HCT116 (cell line): Measurements from ENCODE around the gene TMEM232. TPM values are rescaled to one million over a fixed set of nuclear protein-coding genes. Genes with fewer than 3 reads are reported as not detected.

Experiments used
- ATAC-seq: fragments of 200-7000 bp; cut with Tn5 transposase; 2 replicates; pipeline ENCODE4 v1.9.1; 2020; ENCODE audit warnings: mild to moderate bottlenecking, moderate library complexity
- BruUV-seq: library from RNA; stranded (reverse); fragments of 400-500 nt; replicated peaks from 2 replicates; lab custom pipeline; 2021; lab: Mats Ljungman, UMichigan
- CTCF ChIA-PET: fragments of 300-600 bp; sonication (Branson Sonifier 250); formaldehyde crosslinking; loops from one replicate; lab custom pipeline; 2021; ENCODE audit warnings: antibody characterized with exemption; lab: Charles Lee
- POLR2A ChIA-PET: fragments of 300-600, 350-600 bp; sonication (Branson Sonifier 250); formaldehyde crosslinking; loops from one replicate; lab custom pipeline; 2021; ENCODE audit warnings: antibody characterized with exemption; lab: Charles Lee
- RAD21 ChIA-PET, 2 experiments: fragments of 300-600 bp; sonication (Branson Sonifier 250); formaldehyde crosslinking; loops; one replicate each; lab custom pipeline; 2023; ENCODE audit warnings: low total read pairs in 2 of 2; ENCODE audit not compliant: uncharacterized antibody in 2 of 2, unreplicated experiment in 2 of 2, low non-redundant PET in 1 of 2; lab: Charles Lee
- DNase-seq: peaks from one replicate; pipeline ENCODE4 v3.0.0-alpha.2; 2010; ENCODE audit warnings: low read depth, low spot score
- H2AFZ ChIP-seq: fragments of 200-600 bp; shearing (Covaris generic), sonication (generic); 2 replicates; pipeline ENCODE4 v1.6.1; 2017; ENCODE audit warnings: low read depth, mixed run types, mixed read lengths, antibody characterized with exemption, low read length; ENCODE audit not compliant: poor library complexity, severe bottlenecking
- H3K27ac ChIP-seq: 2 replicates; pipeline ENCODE4 v1.5.1; 2012; ENCODE audit warnings: low read depth, low read length
- H3K27me3 ChIP-seq: fragments of 200-600 bp; sonication (generic); 2 replicates; pipeline ENCODE4 v1.6.1; 2016; ENCODE audit warnings: mixed run types, low read length, mixed read lengths; ENCODE audit not compliant: insufficient read depth
- H3K36me3 ChIP-seq, 2 experiments: fragments of 200-500 bp in 1 of 2; fragments of 200-600 bp in 1 of 2; sonication (Bioruptor generic) in 1 of 2; sonication (generic) in 1 of 2; 2 replicates each; pipeline versions ENCODE4 v1.5.1 to v1.6.1; 2014 to 2016; ENCODE audit warnings: low read length in 2 of 2, inconsistent platforms in 1 of 2, mixed read lengths in 1 of 2, mixed run types in 1 of 2; ENCODE audit not compliant: insufficient read depth in 2 of 2, control insufficient read depth in 1 of 2
- H3K4me1 ChIP-seq, 2 experiments: fragments of 200-600 bp in 1 of 2; sonication (generic) in 1 of 2; 2 replicates each; pipeline versions ENCODE4 v1.5.1 to v1.6.1; 2012 to 2017; ENCODE audit warnings: low read length in 2 of 2, inconsistent platforms in 1 of 2, mild to moderate bottlenecking in 1 of 2, mixed read lengths in 1 of 2, mixed run types in 1 of 2, moderate library complexity in 1 of 2; ENCODE audit not compliant: insufficient read depth in 2 of 2, control insufficient read depth in 1 of 2
- H3K4me2 ChIP-seq: fragments of 200-600 bp; sonication (generic); 2 replicates; pipeline ENCODE4 v1.6.1; 2017; ENCODE audit warnings: mixed run types, low read length, mixed read lengths
- H3K4me3 ChIP-seq, 2 experiments: fragments of 200-600 bp in 1 of 2; sonication (generic) in 1 of 2; replicated peaks in 1 of 2; 2 replicates each; pipeline ENCODE4 v1.5.1; 2011 to 2016; ENCODE audit warnings: low read length in 2 of 2, control low read depth in 1 of 2, low read depth in 1 of 2, mild to moderate bottlenecking in 1 of 2, mixed read lengths in 1 of 2, mixed run types in 1 of 2
- H3K79me2 ChIP-seq: fragments of 200-600 bp; sonication (generic); 2 replicates; pipeline ENCODE4 v1.6.1; 2017; ENCODE audit warnings: mild to moderate bottlenecking, mixed run types, low read length, moderate library complexity, mixed read lengths; ENCODE audit not compliant: insufficient read depth
- H3K9ac ChIP-seq: fragments of 200-600 bp; sonication (generic); 2 replicates; pipeline ENCODE4 v1.6.1; 2016; ENCODE audit warnings: low read length, mixed read lengths
- H3K9me2 ChIP-seq: fragments of 200-600 bp; sonication (generic), shearing (Covaris generic); 2 replicates; pipeline ENCODE4 v1.6.1; 2017; ENCODE audit warnings: mixed run types, mild to moderate bottlenecking, moderate library complexity; ENCODE audit not compliant: insufficient read depth
- H3K9me3 ChIP-seq, 2 experiments: fragments of 200-500 bp in 1 of 2; fragments of 200-600 bp in 1 of 2; sonication (Bioruptor generic) in 1 of 2; sonication (generic) in 1 of 2; 2 replicates each; pipeline ENCODE4 v1.6.1; 2014 to 2017; ENCODE audit warnings: low read length in 2 of 2, mixed read lengths in 2 of 2, inconsistent platforms in 1 of 2, low read depth in 1 of 2, mild to moderate bottlenecking in 1 of 2, mixed run types in 1 of 2, moderate library complexity in 1 of 2; ENCODE audit not compliant: control insufficient read depth in 1 of 2, insufficient read depth in 1 of 2
- H4K20me1 ChIP-seq: fragments of 200-600 bp; sonication (generic), shearing (Covaris generic); 2 replicates; pipeline ENCODE4 v1.6.1; 2017; ENCODE audit warnings: mixed run types, mild to moderate bottlenecking, moderate library complexity; ENCODE audit not compliant: insufficient read depth
- ATF3 ChIP-seq: IDR thresholded peaks from 2 replicates; pipeline ENCODE4 v1.6.1; 2012
- CBX3 ChIP-seq: IDR thresholded peaks from 2 replicates; pipeline ENCODE4 v1.6.1; 2012; ENCODE audit warnings: low read depth
- CTCF ChIP-seq, 3 experiments: fragments of 200-600 bp in 1 of 3; sonication (generic) in 1 of 3; IDR thresholded peaks in 2 of 3; conservative IDR thresholded peaks in 1 of 3; 2 replicates each; pipeline ENCODE4 v1.5.1; 2012 to 2017; ENCODE audit warnings: low read depth in 2 of 3, low read length in 2 of 3, antibody characterized with exemption in 1 of 3, borderline replicate concordance in 1 of 3, control low read depth in 1 of 3, mild to moderate bottlenecking in 1 of 3, mixed read lengths in 1 of 3, mixed run types in 1 of 3, moderate library complexity in 1 of 3; ENCODE audit not compliant: insufficient read depth in 1 of 3
- EGR1 ChIP-seq: IDR thresholded peaks from 2 replicates; pipeline ENCODE4 v1.6.1; 2012; ENCODE audit warnings: low read depth
- ELF1 ChIP-seq: IDR thresholded peaks from 2 replicates; pipeline ENCODE4 v1.6.1; 2012; ENCODE audit warnings: low read depth, borderline replicate concordance
- EZH2phosphoT487 ChIP-seq: fragments of 200-600 bp; IDR thresholded peaks from 2 replicates; pipeline ENCODE4 v1.6.1; 2018; ENCODE audit warnings: antibody characterized with exemption, borderline replicate concordance
- POLR2A ChIP-seq: IDR thresholded peaks from 2 replicates; pipeline ENCODE4 v1.7.0; 2011; ENCODE audit warnings: borderline replicate concordance; ENCODE audit not compliant: insufficient read depth, insufficient read length; ENCODE audit errors: extremely low read depth
- POLR2AphosphoS5 ChIP-seq: IDR thresholded peaks from 2 replicates; pipeline ENCODE4 v1.6.1; 2011; ENCODE audit warnings: mild to moderate bottlenecking, low read depth, low read length, moderate library complexity
- REST ChIP-seq: IDR thresholded peaks from 2 replicates; pipeline ENCODE4 v1.6.1; 2012; ENCODE audit warnings: low read depth
- SIN3A ChIP-seq: IDR thresholded peaks from 2 replicates; pipeline ENCODE4 v1.6.1; 2012; ENCODE audit warnings: low read depth
- SRF ChIP-seq: IDR thresholded peaks from 2 replicates; pipeline ENCODE4 v1.6.1; 2012; ENCODE audit warnings: low read depth
- TCF7L2 ChIP-seq: IDR thresholded peaks from 2 replicates; pipeline ENCODE4 v1.7.0; 2011; ENCODE audit warnings: borderline replicate concordance, inconsistent platforms; ENCODE audit not compliant: insufficient read depth, insufficient read length; ENCODE audit errors: extremely low read depth
- ZBTB33 ChIP-seq: IDR thresholded peaks from 2 replicates; pipeline ENCODE4 v1.6.1; 2011; ENCODE audit warnings: mild to moderate bottlenecking, low read length, moderate library complexity; ENCODE audit not compliant: insufficient replicate concordance; ENCODE audit errors: extremely low read depth
- ZFX ChIP-seq: fragments of 450-650 bp; IDR thresholded peaks from 2 replicates; pipeline ENCODE4 v1.6.1; 2017
- ZNF274 ChIP-seq: fragments of 200-500 bp; sonication (Bioruptor generic); IDR thresholded peaks from 2 replicates; pipeline ENCODE4 v1.6.1; 2014; ENCODE audit warnings: mild to moderate bottlenecking, low read depth, low read length, inconsistent platforms
- intact Hi-C: fragments of 100-400 bp; cut with micrococcal nuclease; formaldehyde crosslinking; loops from 2 replicates; pipeline ENCODE4 v1.10.0; 2022
- total RNA-seq: library from RNA; stranded (reverse); gene quantifications from one replicate; pipeline ENCODE4 v1.2.1, GENCODE V29; 2021; ENCODE audit not compliant: unreplicated experiment

The TMEM232 gene
- total RNA-seq, 1 experiment from 2014 or later, result 1.2 TPM

DNA sequence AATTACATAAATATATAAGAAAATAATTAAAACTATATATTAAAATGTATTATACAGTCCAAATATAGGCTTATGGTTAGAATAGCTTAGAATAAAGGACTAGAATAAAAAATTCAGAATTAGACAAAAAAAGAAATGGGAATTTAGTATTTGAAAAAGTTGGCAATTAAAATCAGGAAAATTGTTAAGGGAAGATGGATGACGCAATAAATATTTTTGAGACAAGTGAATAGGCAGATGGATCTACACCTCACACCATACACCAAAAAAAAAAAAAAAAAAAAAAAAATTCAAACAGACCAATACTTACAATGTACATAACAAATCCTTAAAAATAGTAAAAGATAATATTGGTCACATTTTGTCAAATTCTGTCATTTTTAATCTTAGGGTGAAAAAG lies 200.7 kb downstream of the TMEM232 start (continued):
- no peak for TF ChIP-seq CTCF (IDR thresholded peaks at IDR 0.05 in 2 of 3, conservative IDR thresholded peaks at IDR 0.05 in 1 of 3; ENCODE audit: borderline replicate concordance in 1 of 3, insufficient read depth in 1 of 3, low read depth in 2 of 3, low read length in 2 of 3)
- TF ChIP-seq, all 23 proteins: peak for 0

- Histone ChIP-seq H3K9me3 (0 out of 4 replicates have a peak, but pooled peaks cover 0 to 4% of the 10 kb centered on the region in 2 experiments), H3K36me3 (no peaks in the 10 kb centered on the region), H3K9ac (no peak overlapping the region), H3K9me2 (no peaks in the 10 kb centered on the region), H4K20me1 (no peaks in the 10 kb centered on the region), H3K79me2 (no peaks in the 10 kb centered on the region), H3K4me1 (no peaks in the 10 kb centered on the region), H3K27ac (no peak overlapping the region), H3K27me3 (no peaks in the 10 kb centered on the region), H2AFZ (no peak overlapping the region), H3K4me2 (no peak overlapping the region), H3K4me3 (no peak overlapping the region)
- DNase-seq (no peak), ATAC-seq (no peak)
- no TSS peak for BruUV-seq
- ChIA-PET RAD21 (no interaction called here), POLR2A (no interaction called here), CTCF (no interaction called here)
- intact Hi-C loops, result no loop called here
- TF ChIP-seq CTCF (IDR thresholded peaks at IDR 0.05 in 2 of 3, conservative IDR thresholded peaks at IDR 0.05 in 1 of 3; ENCODE audit: borderline replicate concordance in 1 of 3, insufficient read depth in 1 of 3, low read depth in 2 of 3, low read length in 2 of 3) (no peak), EZH2phosphoT487 (no peak), ZNF274 (no peak), TCF7L2 (no peak), SIN3A (no peak), CBX3 (no peak), ELF1 (no peak), POLR2AphosphoS5 (no peak), ATF3 (no peak), EGR1 (no peak), ZFX (no peak), SRF (no peak), ZBTB33 (no peak), POLR2A (no peak), REST (no peak)
Observed at GRCh38 chr5:110517396-110517795, 209.1 kb downstream of the TMEM232 start.
